IMR-90 (cell line): ENCODE data around the gene TFEB. TPM values are rescaled to one million over a fixed set of nuclear protein-coding genes. Genes with fewer than 3 reads are reported as not detected.
A peak's percentile ranks its signal among the peaks of the same experiment; 100 is the strongest.

Source experiments
- ATAC-seq: fragments of 200-7000 bp; cut with Tn5 transposase; 2 replicates; pipeline ENCODE4 v1.9.1; 2020; ENCODE audit warnings: low read depth, mild to moderate bottlenecking, moderate library complexity
- BruUV-seq: library from RNA; stranded (reverse); fragments of 400-500 nt; replicated peaks from 2 replicates; lab custom pipeline; 2021; lab: Mats Ljungman, UMichigan
- CTCF ChIA-PET: fragments of 300-600 bp; formaldehyde crosslinking; extraction: SDS; loops from one replicate; lab custom pipeline; 2021; ENCODE audit warnings: antibody characterized with exemption; lab: Yijun Ruan, JAX
- POLR2A ChIA-PET: fragments of 300-600 bp; sonication (Branson Sonifier 250); formaldehyde crosslinking; loops from one replicate; lab custom pipeline; 2022; ENCODE audit warnings: antibody characterized with exemption; ENCODE audit not compliant: unreplicated experiment; lab: Charles Lee
- DNase-seq: peaks from one replicate; pipeline ENCODE4 v3.0.0; 2013
- H2AFZ ChIP-seq: replicated peaks from 2 replicates; pipeline ENCODE3; 2013; ENCODE audit warnings: low read length, mild to moderate bottlenecking; ENCODE audit not compliant: poor library complexity
- H2AK5ac ChIP-seq: 2 replicates; pipeline ENCODE4 v1.6.1; 2013; ENCODE audit warnings: low read depth, low read length, inconsistent platforms
- H2AK9ac ChIP-seq: replicated peaks from 2 replicates; pipeline ENCODE3; 2013; ENCODE audit warnings: mild to moderate bottlenecking, low read depth, low read length, moderate library complexity; ENCODE audit not compliant: poor library complexity
- H2BK120ac ChIP-seq: 2 replicates; pipeline ENCODE4 v1.6.1; 2013; ENCODE audit warnings: low read depth, low read length, inconsistent platforms
- H2BK15ac ChIP-seq: 3 replicates; pipeline ENCODE4 v1.6.1; 2013; ENCODE audit warnings: low read depth, low read length, inconsistent platforms
- H2BK20ac ChIP-seq: 2 replicates; pipeline ENCODE4 v1.6.1; 2013; ENCODE audit warnings: low read depth, mild to moderate bottlenecking, inconsistent platforms, low read length, moderate library complexity
- H2BK5ac ChIP-seq: 2 replicates; pipeline ENCODE4 v1.6.1; 2013; ENCODE audit warnings: mild to moderate bottlenecking, low read depth, low read length, inconsistent platforms; ENCODE audit not compliant: poor library complexity, severe bottlenecking
- H3K14ac ChIP-seq: replicated peaks from 2 replicates; pipeline ENCODE4 v1.6.1; 2013; ENCODE audit warnings: low read depth, low read length, inconsistent platforms
- H3K18ac ChIP-seq: 2 replicates; pipeline ENCODE4 v1.6.1; 2013; ENCODE audit warnings: low read depth, low read length, control low read depth
- H3K23ac ChIP-seq: 2 replicates; pipeline ENCODE4 v1.6.1; 2013; ENCODE audit warnings: low read depth, low read length, inconsistent platforms
- H3K27ac ChIP-seq: 2 replicates; pipeline ENCODE4 v1.5.1; 2013; ENCODE audit warnings: mild to moderate bottlenecking, control low read depth, low read length; ENCODE audit not compliant: insufficient read depth
- H3K27me3 ChIP-seq: 2 replicates; pipeline ENCODE4 v1.6.1; 2013; ENCODE audit warnings: low read length; ENCODE audit not compliant: control insufficient read depth, insufficient read depth
- H3K36me3 ChIP-seq: 2 replicates; pipeline ENCODE4 v1.6.1; 2013; ENCODE audit warnings: low read length, mixed read lengths; ENCODE audit not compliant: control insufficient read depth, insufficient read depth
- H3K4ac ChIP-seq: 2 replicates; pipeline ENCODE4 v1.6.1; 2013; ENCODE audit warnings: low read depth, low read length, inconsistent platforms
- H3K4me1 ChIP-seq: 2 replicates; pipeline ENCODE4 v1.6.1; 2013; ENCODE audit warnings: low read length, mixed read lengths; ENCODE audit not compliant: control insufficient read depth, insufficient read depth
- H3K4me2 ChIP-seq: 2 replicates; pipeline ENCODE4 v1.6.1; 2013; ENCODE audit warnings: low read depth, mild to moderate bottlenecking, control low read depth, low read length, moderate library complexity
- H3K4me3 ChIP-seq: 2 replicates; pipeline ENCODE4 v1.5.1; 2013; ENCODE audit warnings: low read depth, mild to moderate bottlenecking, control low read depth, low read length, moderate library complexity; ENCODE audit not compliant: insufficient read depth
- H3K56ac ChIP-seq: 2 replicates; pipeline ENCODE4 v1.6.1; 2013; ENCODE audit warnings: low read length, inconsistent platforms; ENCODE audit not compliant: insufficient read depth; ENCODE audit errors: extremely low read depth
- H3K79me1 ChIP-seq, 2 experiments: 2 replicates each; pipeline ENCODE4 v1.6.1; 2013; ENCODE audit warnings: low read length in 2 of 2, inconsistent platforms in 1 of 2, low read depth in 1 of 2
- H3K9ac ChIP-seq: 2 replicates; pipeline ENCODE4 v1.6.1; 2013; ENCODE audit warnings: low read depth, low read length, control low read depth
- H3K9me1 ChIP-seq: 2 replicates; pipeline ENCODE4 v1.6.1; 2013; ENCODE audit warnings: low read length, inconsistent platforms; ENCODE audit not compliant: insufficient read depth
- H3K9me3 ChIP-seq: 2 replicates; pipeline ENCODE4 v1.6.1; 2013; ENCODE audit warnings: low read length; ENCODE audit not compliant: control insufficient read depth, insufficient read depth
- H4K20me1 ChIP-seq: 2 replicates; pipeline ENCODE4 v1.6.1; 2013; ENCODE audit warnings: low read length, inconsistent platforms; ENCODE audit not compliant: insufficient read depth
- H4K5ac ChIP-seq: 2 replicates; pipeline ENCODE4 v1.6.1; 2013; ENCODE audit warnings: mild to moderate bottlenecking, low read depth, low read length, control low read depth
- H4K8ac ChIP-seq, 2 experiments: 2 replicates each; pipeline ENCODE4 v1.6.1; 2013; ENCODE audit warnings: low read depth in 2 of 2, low read length in 2 of 2, control low read depth in 1 of 2, inconsistent platforms in 1 of 2
- H4K91ac ChIP-seq: 2 replicates; pipeline ENCODE4 v1.6.1; 2013; ENCODE audit warnings: low read depth, low read length, inconsistent platforms; ENCODE audit not compliant: insufficient read depth
- BHLHE40 ChIP-seq: fragments of 150-350 bp; IDR thresholded peaks from 2 replicates; pipeline ENCODE4 v1.6.1; 2016; ENCODE audit warnings: mild to moderate bottlenecking, low read depth, low read length
- CHD1 ChIP-seq: IDR thresholded peaks from 2 replicates; pipeline ENCODE4 v1.6.1; 2012; ENCODE audit warnings: low read depth, low read length, improper control_type of control experiment
- FOS ChIP-seq: fragments of 150-350 bp; IDR thresholded peaks from 2 replicates; pipeline ENCODE4 v1.6.1; 2016; ENCODE audit warnings: low read depth, low read length
- MAFK ChIP-seq: IDR thresholded peaks from 2 replicates; pipeline ENCODE4 v1.6.1; 2012; ENCODE audit warnings: low read depth, low read length, improper control_type of control experiment
- RCOR1 ChIP-seq: IDR thresholded peaks from 2 replicates; pipeline ENCODE4 v1.6.1; 2012; ENCODE audit warnings: mild to moderate bottlenecking, low read length, improper control_type of control experiment; ENCODE audit not compliant: insufficient replicate concordance
- RFX5 ChIP-seq: IDR thresholded peaks from 2 replicates; pipeline ENCODE4 v1.8.0; 2012; ENCODE audit warnings: low read depth, mild to moderate bottlenecking, low read length, moderate library complexity
- WGBS, 2 experiments: methylation state at CpG; one replicate each; pipeline versions ENCODE4 v1.1.5 to v1.1.7; 2013; ENCODE audit warnings: missing lambda C conversion rate in 2 of 2; ENCODE audit not compliant: insufficient read length in 1 of 2; ENCODE audit errors: extremely low coverage in 2 of 2; 5-methylcytosine and 5-hydroxymethylcytosine counted together
- dilution Hi-C: fragments of 300-500 bp; cut with HindIII; formaldehyde crosslinking; loops from one replicate; pipeline ENCODE4 v1.14.3; 2018; ENCODE audit warnings: low sequenced_read_pairs; ENCODE audit not compliant: unreplicated experiment
- in situ Hi-C: fragments of 300-500 bp; cut with MboI; formaldehyde crosslinking; loops from 3 replicates; pipeline ENCODE4 v1.14.3; 2019; ENCODE audit warnings: low sequenced_read_pairs, inconsistent platforms, mixed read lengths
- intact Hi-C: fragments of 100-400 bp; cut with micrococcal nuclease; formaldehyde crosslinking; loops from 2 replicates; pipeline ENCODE4 v1.10.0; 2022
- polyA plus RNA-seq, 3 experiments: library from polyadenylated mRNA; depleted of rRNA; stranded (reverse); fragments of >200 nt; gene quantifications; 2 replicates each; pipeline ENCODE4 v1.2.3, GENCODE V29; 2012; ENCODE audit warnings: low replicate concordance in 1 of 3
- total RNA-seq: library from RNA; depleted of rRNA; stranded (reverse); fragments of >200 nt; gene quantifications from 2 replicates; pipeline ENCODE4 v1.2.3, GENCODE V29; 2012
- TF ChIP-seq, protein P1 (sequence below): conservative IDR thresholded peaks from 2 replicates; pipeline ENCODE4 v1.5.1; 2012; ENCODE audit warnings: mild to moderate bottlenecking, low read depth, low read length, improper control_type of control experiment
- TF ChIP-seq, protein P2 (sequence below): fragments of 150-350 bp; IDR thresholded peaks from 2 replicates; pipeline ENCODE4 v1.6.1; 2016; ENCODE audit warnings: low read depth, mild to moderate bottlenecking, low read length, moderate library complexity, borderline replicate concordance
- TF ChIP-seq, protein P3 (sequence below): fragments of 150-350 bp; IDR thresholded peaks from 2 replicates; pipeline ENCODE4 v1.6.1; 2017; ENCODE audit warnings: mild to moderate bottlenecking, antibody characterized with exemption, low read length, low read depth

TFEB gene
- total and polyA plus RNA-seq, 2 of the 4 experiments (the other 2 are of a cell fraction): 4.5 to 4.9 TPM

DNA sequence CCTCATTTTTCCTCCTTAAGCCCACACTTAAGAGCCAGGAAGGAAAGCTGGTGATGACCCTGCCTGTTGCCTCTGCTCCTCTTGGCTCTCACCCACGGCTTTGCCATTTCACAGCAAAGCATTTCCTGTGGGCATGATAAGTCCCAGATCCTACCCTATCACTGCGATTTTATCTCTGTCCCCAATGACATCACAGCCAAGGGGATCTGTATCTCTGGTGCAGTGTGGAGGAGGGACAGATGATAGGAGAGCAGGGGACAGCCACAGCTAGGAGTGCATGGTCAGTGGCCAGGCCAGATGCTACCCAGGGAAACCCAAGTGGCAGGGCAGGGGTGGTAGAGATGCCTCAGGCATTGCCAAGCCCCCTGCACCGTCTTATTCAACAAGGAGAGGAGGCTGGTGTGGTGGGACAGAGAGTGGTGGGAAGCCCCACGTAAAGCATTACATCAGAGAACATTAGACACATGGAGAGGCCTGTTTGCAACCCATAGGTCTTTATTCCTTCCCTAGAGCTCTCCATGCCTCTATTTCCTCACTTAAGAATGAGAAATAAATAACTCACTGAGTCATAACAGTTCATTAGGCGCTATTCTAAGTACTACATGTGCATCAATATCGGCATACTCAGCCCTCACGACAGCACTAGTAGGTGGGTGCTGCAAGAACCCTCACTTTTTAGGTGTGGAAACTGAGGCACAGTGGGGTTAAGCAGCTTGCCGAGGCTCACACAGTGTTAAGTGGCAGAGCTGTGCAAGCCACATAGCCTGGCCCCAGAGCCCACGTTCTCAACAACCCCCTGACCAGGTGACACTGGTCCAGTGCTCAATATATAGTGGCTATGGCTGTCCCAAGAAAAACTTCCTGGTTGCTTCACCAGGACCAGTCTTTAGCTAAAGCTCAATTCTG lies 4.6 kb downstream of the TFEB start:
- no peaks in the 10 kb centered on the region for H4K20me1 ChIP-seq
- no peak overlapping the region for H2BK120ac ChIP-seq
- WGBS, 2 experiments: 60% methylated on average over 1 of the region's 9 CpGs; no CpG with 5 or more reads in 1 of the 2 experiments
- no peaks in the 10 kb centered on the region for H3K9me3 ChIP-seq
- in situ Hi-C loops: no loop called here
- peak overlapping the region; percentile 8 for H2AFZ ChIP-seq
- dilution Hi-C loops: no loop called here
- TF ChIP-seq CHD1 (no peak), RFX5 (no peak), MAFK (no peak), FOS (no peak), BHLHE40 (no peak), RCOR1 (no peak)
- TF ChIP-seq, protein P1, sequence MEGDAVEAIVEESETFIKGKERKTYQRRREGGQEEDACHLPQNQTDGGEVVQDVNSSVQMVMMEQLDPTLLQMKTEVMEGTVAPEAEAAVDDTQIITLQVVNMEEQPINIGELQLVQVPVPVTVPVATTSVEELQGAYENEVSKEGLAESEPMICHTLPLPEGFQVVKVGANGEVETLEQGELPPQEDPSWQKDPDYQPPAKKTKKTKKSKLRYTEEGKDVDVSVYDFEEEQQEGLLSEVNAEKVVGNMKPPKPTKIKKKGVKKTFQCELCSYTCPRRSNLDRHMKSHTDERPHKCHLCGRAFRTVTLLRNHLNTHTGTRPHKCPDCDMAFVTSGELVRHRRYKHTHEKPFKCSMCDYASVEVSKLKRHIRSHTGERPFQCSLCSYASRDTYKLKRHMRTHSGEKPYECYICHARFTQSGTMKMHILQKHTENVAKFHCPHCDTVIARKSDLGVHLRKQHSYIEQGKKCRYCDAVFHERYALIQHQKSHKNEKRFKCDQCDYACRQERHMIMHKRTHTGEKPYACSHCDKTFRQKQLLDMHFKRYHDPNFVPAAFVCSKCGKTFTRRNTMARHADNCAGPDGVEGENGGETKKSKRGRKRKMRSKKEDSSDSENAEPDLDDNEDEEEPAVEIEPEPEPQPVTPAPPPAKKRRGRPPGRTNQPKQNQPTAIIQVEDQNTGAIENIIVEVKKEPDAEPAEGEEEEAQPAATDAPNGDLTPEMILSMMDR: no peak
- TF ChIP-seq, protein P2, sequence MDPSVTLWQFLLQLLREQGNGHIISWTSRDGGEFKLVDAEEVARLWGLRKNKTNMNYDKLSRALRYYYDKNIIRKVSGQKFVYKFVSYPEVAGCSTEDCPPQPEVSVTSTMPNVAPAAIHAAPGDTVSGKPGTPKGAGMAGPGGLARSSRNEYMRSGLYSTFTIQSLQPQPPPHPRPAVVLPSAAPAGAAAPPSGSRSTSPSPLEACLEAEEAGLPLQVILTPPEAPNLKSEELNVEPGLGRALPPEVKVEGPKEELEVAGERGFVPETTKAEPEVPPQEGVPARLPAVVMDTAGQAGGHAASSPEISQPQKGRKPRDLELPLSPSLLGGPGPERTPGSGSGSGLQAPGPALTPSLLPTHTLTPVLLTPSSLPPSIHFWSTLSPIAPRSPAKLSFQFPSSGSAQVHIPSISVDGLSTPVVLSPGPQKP: no peak
- TF ChIP-seq, protein P3, sequence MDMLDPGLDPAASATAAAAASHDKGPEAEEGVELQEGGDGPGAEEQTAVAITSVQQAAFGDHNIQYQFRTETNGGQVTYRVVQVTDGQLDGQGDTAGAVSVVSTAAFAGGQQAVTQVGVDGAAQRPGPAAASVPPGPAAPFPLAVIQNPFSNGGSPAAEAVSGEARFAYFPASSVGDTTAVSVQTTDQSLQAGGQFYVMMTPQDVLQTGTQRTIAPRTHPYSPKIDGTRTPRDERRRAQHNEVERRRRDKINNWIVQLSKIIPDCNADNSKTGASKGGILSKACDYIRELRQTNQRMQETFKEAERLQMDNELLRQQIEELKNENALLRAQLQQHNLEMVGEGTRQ: no peak
- intact Hi-C loops: no loop called here
- no peak overlapping the region for H4K91ac ChIP-seq
- no peak overlapping the region; the same call in 1 of the 2 replicates for H3K23ac ChIP-seq
- no peak overlapping the region; a peak in 1 of 4 replicates for H4K8ac ChIP-seq
- ATAC-seq (no peak), DNase-seq (no peak)
- H3K18ac ChIP-seq: no peak overlapping the region
- H3K56ac ChIP-seq: no peak overlapping the region
- peaks cover 18% of the 10 kb centered on the region for H3K4me1 ChIP-seq
- no peak overlapping the region for H2BK20ac ChIP-seq
- H3K79me1 ChIP-seq: peaks cover 6 to 23% of the 10 kb centered on the region in 2 experiments; a peak in 2 of 4 replicates
- peak overlapping the region; percentile 44 for H2AK5ac ChIP-seq
- no peak overlapping the region for H3K27ac ChIP-seq
- no peak overlapping the region for H3K4me2 ChIP-seq
- no peak overlapping the region for H2BK5ac ChIP-seq
- ChIA-PET CTCF (no interaction called here), POLR2A (interaction anchor here (0.5 kb wide), 1 partner anchor 295 kb away, joined by 3 read pairs; no protein-coding TSS in a partner anchor)
- H3K14ac ChIP-seq: 0 out of 2 replicates have a peak overlapping the region, but pooled peaks have one; percentile 23
- no peak overlapping the region for H3K4me3 ChIP-seq
- no peak overlapping the region for H3K9ac ChIP-seq
- peak overlapping the region; percentile 24 for H3K4ac ChIP-seq
- H3K9me1 ChIP-seq: peaks cover 7% of the 10 kb centered on the region; the same call in 1 of the 2 replicates
- peak overlapping the region; percentile 23 for H2AK9ac ChIP-seq
- no peak overlapping the region for H2BK15ac ChIP-seq
- no TSS peak for BruUV-seq
- H4K5ac ChIP-seq: no peak overlapping the region
- H3K27me3 ChIP-seq: no peaks in the 10 kb centered on the region
- H3K36me3 ChIP-seq: no peaks in the 10 kb centered on the region
